ENCODE results near the gene C5orf58.

GRCh38 chr5:170211575-170212334 is 21.0 kb upstream of the C5orf58 start:
- TF ChIP-seq SP2 (tag by site-specific recombination; IDR thresholded peaks at IDR 0.05) (no peak), ZNF747 (tag by site-specific recombination; IDR thresholded peaks at IDR 0.05) (no peak), ZNF311 (tag by site-specific recombination; IDR thresholded peaks at IDR 0.05; ENCODE audit: borderline replicate concordance) (no peak), ZNF214 (tag by site-specific recombination; IDR thresholded peaks at IDR 0.05; ENCODE audit: borderline replicate concordance) (no peak), CTCF (tag by site-specific recombination; IDR thresholded peaks at IDR 0.05) (no peak), ZNF174 (tag by site-specific recombination; IDR thresholded peaks at IDR 0.05) (no peak), ZNF133 (tag by site-specific recombination; IDR thresholded peaks at IDR 0.05) (no peak), ZBTB10 (tag by site-specific recombination; IDR thresholded peaks at IDR 0.05) (no peak), GLIS2 (tag by site-specific recombination; IDR thresholded peaks at IDR 0.05) (no peak), ZNF624 (tag by site-specific recombination; IDR thresholded peaks at IDR 0.05) (no peak), SP3 (tag by site-specific recombination; IDR thresholded peaks at IDR 0.05) (no peak), ZNF423 (tag by site-specific recombination; IDR thresholded peaks at IDR 0.05) (no peak)
- TF ChIP-seq, protein P1, sequence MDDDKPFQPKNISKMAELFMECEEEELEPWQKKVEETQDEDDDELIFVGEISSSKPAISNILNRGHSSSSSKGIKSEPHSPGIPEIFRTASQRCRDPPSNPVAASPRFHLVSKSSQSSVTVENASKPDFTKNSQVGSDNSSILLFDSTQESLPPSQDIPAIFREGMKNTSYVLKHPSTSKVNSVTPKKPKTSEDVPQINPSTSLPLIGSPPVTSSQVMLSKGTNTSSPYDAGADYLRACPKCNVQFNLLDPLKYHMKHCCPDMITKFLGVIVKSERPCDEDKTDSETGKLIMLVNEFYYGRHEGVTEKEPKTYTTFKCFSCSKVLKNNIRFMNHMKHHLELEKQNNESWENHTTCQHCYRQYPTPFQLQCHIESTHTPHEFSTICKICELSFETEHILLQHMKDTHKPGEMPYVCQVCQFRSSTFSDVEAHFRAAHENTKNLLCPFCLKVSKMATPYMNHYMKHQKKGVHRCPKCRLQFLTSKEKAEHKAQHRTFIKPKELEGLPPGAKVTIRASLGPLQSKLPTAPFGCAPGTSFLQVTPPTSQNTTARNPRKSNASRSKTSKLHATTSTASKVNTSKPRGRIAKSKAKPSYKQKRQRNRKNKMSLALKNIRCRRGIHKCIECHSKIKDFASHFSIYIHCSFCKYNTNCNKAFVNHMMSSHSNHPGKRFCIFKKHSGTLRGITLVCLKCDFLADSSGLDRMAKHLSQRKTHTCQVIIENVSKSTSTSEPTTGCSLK (tag by site-specific recombination; IDR thresholded peaks at IDR 0.05), result no peak
- TF ChIP-seq, protein P2, sequence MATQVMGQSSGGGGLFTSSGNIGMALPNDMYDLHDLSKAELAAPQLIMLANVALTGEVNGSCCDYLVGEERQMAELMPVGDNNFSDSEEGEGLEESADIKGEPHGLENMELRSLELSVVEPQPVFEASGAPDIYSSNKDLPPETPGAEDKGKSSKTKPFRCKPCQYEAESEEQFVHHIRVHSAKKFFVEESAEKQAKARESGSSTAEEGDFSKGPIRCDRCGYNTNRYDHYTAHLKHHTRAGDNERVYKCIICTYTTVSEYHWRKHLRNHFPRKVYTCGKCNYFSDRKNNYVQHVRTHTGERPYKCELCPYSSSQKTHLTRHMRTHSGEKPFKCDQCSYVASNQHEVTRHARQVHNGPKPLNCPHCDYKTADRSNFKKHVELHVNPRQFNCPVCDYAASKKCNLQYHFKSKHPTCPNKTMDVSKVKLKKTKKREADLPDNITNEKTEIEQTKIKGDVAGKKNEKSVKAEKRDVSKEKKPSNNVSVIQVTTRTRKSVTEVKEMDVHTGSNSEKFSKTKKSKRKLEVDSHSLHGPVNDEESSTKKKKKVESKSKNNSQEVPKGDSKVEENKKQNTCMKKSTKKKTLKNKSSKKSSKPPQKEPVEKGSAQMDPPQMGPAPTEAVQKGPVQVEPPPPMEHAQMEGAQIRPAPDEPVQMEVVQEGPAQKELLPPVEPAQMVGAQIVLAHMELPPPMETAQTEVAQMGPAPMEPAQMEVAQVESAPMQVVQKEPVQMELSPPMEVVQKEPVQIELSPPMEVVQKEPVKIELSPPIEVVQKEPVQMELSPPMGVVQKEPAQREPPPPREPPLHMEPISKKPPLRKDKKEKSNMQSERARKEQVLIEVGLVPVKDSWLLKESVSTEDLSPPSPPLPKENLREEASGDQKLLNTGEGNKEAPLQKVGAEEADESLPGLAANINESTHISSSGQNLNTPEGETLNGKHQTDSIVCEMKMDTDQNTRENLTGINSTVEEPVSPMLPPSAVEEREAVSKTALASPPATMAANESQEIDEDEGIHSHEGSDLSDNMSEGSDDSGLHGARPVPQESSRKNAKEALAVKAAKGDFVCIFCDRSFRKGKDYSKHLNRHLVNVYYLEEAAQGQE (tag by site-specific recombination; IDR thresholded peaks at IDR 0.05), result no peak
